GM12891 (cell line): Measurements from ENCODE around the gene TRPC3.
A peak's percentile ranks its signal among the peaks of the same experiment; 100 is the strongest.

Experiments
- DNase-seq: peaks from one replicate; pipeline ENCODE4 v3.0.0; 2011; ENCODE audit warnings: low spot score; ENCODE audit not compliant: insufficient read length
- FAIRE-seq: peaks from 2 replicates; lab custom pipeline; 2011; peaks lifted over from hg19 to GRCh38; lab: Jason Lieb, UNC
- PAX5 ChIP-seq: IDR thresholded peaks from 2 replicates; pipeline ENCODE4 v1.6.1; 2011; ENCODE audit warnings: low read length, moderate library complexity, mild to moderate bottlenecking; ENCODE audit not compliant: insufficient read depth, severe bottlenecking
- POLR2A ChIP-seq: IDR thresholded peaks from 2 replicates; pipeline ENCODE4 v1.6.1; 2011; ENCODE audit warnings: low read depth, low read length, control low read depth
- POLR2AphosphoS5 ChIP-seq: IDR thresholded peaks from 2 replicates; pipeline ENCODE4 v1.6.1; 2011; ENCODE audit warnings: low read depth, low read length, control low read depth
- POU2F2 ChIP-seq: IDR thresholded peaks from 2 replicates; pipeline ENCODE4 v1.6.1; 2011; ENCODE audit warnings: low read depth, mild to moderate bottlenecking, control low read depth, low read length, moderate library complexity
- SPI1 ChIP-seq: IDR thresholded peaks from 2 replicates; pipeline ENCODE4 v1.6.1; 2011; ENCODE audit warnings: low read depth, low read length, control low read depth
- TAF1 ChIP-seq: IDR thresholded peaks from 2 replicates; pipeline ENCODE4 v1.6.1; 2011; ENCODE audit warnings: low read depth, low read length, control low read depth

TRPC3 gene

GRCh38 chr4:121950680-121951520 is 960 bp downstream of the TRPC3 start:
- DNase-seq (peak; percentile 32), FAIRE-seq (no peak)
- no peak for TF ChIP-seq POU2F2
- TF ChIP-seq SPI1 = no peak
- no peak for TF ChIP-seq TAF1
- TF ChIP-seq POLR2A = no peak
- no peak for TF ChIP-seq POLR2AphosphoS5
- no peak for TF ChIP-seq PAX5

- TF ChIP-seq PAX5 (no peak), TAF1 (no peak), POLR2A (no peak), POLR2AphosphoS5 (no peak)
- FAIRE-seq (peak; percentile 76), DNase-seq (peak; percentile 70)
Measured at GRCh38 chr4:121950212-121950679, 1.6 kb downstream of the TRPC3 start.

- no peak for DNase-seq
- FAIRE-seq = no peak
- TF ChIP-seq POU2F2 = no peak
- no peak for TF ChIP-seq TAF1
- no peak for TF ChIP-seq PAX5
- TF ChIP-seq SPI1 = no peak
- no peak for TF ChIP-seq POLR2AphosphoS5
- no peak for TF ChIP-seq POLR2A
Measured at GRCh38 chr4:121946644-121947043, 5.2 kb downstream of the TRPC3 start.

- no peak for TF ChIP-seq POLR2AphosphoS5
- TF ChIP-seq SPI1 = no peak
- TF ChIP-seq POLR2A = no peak
- TF ChIP-seq POU2F2 = no peak
- TF ChIP-seq PAX5 = no peak
- TF ChIP-seq TAF1 = no peak
- FAIRE-seq (no peak), DNase-seq (no peak)
Measured at GRCh38 chr4:121943941-121944340, 7.9 kb downstream of the TRPC3 start.

GRCh38 chr4:121939690-121940089 is 12.2 kb downstream of the TRPC3 start:
- DNase-seq (no peak), FAIRE-seq (no peak)
- TF ChIP-seq SPI1 (no peak), TAF1 (no peak), POLR2A (no peak), POLR2AphosphoS5 (no peak), PAX5 (no peak), POU2F2 (no peak)

- TF ChIP-seq PAX5 (no peak), POU2F2 (no peak), SPI1 (no peak), TAF1 (no peak)
- DNase-seq (no peak), FAIRE-seq (no peak)
Measured at GRCh38 chr4:121938282-121939092, 13.4 kb downstream of the TRPC3 start.

GRCh38 chr4:121936101-121936500 is 15.8 kb downstream of the TRPC3 start:
- FAIRE-seq (no peak), DNase-seq (no peak)

GRCh38 chr4:121934635-121935034 is 17.2 kb downstream of the TRPC3 start:
- no peak for FAIRE-seq
- no peak for DNase-seq

More at GRCh38 chr4:121936101-121936500, 15.8 kb downstream of the TRPC3 start:
- no peak for TF ChIP-seq TAF1
- TF ChIP-seq POLR2AphosphoS5 = no peak
- no peak for TF ChIP-seq PAX5
- no peak for TF ChIP-seq POU2F2
- no peak for TF ChIP-seq SPI1
- no peak for TF ChIP-seq POLR2A

More at GRCh38 chr4:121934635-121935034, 17.2 kb downstream of the TRPC3 start:
- no peak for TF ChIP-seq POLR2AphosphoS5
- no peak for TF ChIP-seq TAF1
- no peak for TF ChIP-seq SPI1
- TF ChIP-seq PAX5 = no peak
- no peak for TF ChIP-seq POLR2A
- TF ChIP-seq POU2F2 = no peak
